H9 (cell line): Measurements from ENCODE around the gene TTLL9. TPM values are rescaled to one million over a fixed set of nuclear protein-coding genes. Genes with fewer than 3 reads are reported as not detected.

Source experiments
- DNase-seq: peaks from one replicate; pipeline ENCODE4 v3.0.0-alpha.2; 2017
- H2AFZ ChIP-seq: one replicate; pipeline ENCODE4 v1.6.1; 2013; ENCODE audit warnings: mild to moderate bottlenecking, low read length, control low read depth, moderate library complexity
- H2AK5ac ChIP-seq: 2 replicates; pipeline ENCODE4 v1.6.1; 2013; ENCODE audit warnings: low read length, control low read depth, mixed read lengths; ENCODE audit not compliant: insufficient read length
- H2BK120ac ChIP-seq: one replicate; pipeline ENCODE4 v1.6.1; 2013; ENCODE audit warnings: low read depth, mild to moderate bottlenecking, low read length, control low read depth, inconsistent platforms; ENCODE audit not compliant: poor library complexity, severe bottlenecking
- H2BK12ac ChIP-seq: 2 replicates; pipeline ENCODE4 v1.6.1; 2013; ENCODE audit warnings: low read length, control low read depth, mixed read lengths, low read depth; ENCODE audit not compliant: insufficient read length
- H2BK15ac ChIP-seq: 2 replicates; pipeline ENCODE4 v1.6.1; 2013; ENCODE audit warnings: low read depth, low read length, control low read depth
- H2BK20ac ChIP-seq: one replicate; pipeline ENCODE4 v1.6.1; 2013; ENCODE audit warnings: low read depth, mild to moderate bottlenecking, low read length, control low read depth, inconsistent platforms; ENCODE audit not compliant: poor library complexity, severe bottlenecking
- H2BK5ac ChIP-seq: 2 replicates; pipeline ENCODE4 v1.6.1; 2013; ENCODE audit warnings: low read length, control low read depth, mixed read lengths; ENCODE audit not compliant: insufficient read length
- H3K14ac ChIP-seq: 2 replicates; pipeline ENCODE4 v1.6.1; 2013; ENCODE audit warnings: low read length, control low read depth; ENCODE audit not compliant: insufficient read depth
- H3K18ac ChIP-seq: 2 replicates; pipeline ENCODE4 v1.6.1; 2013; ENCODE audit warnings: low read depth, mild to moderate bottlenecking, mixed read lengths, low read length, control low read depth; ENCODE audit not compliant: insufficient read length
- H3K23ac ChIP-seq: 2 replicates; pipeline ENCODE4 v1.6.1; 2013; ENCODE audit warnings: low read length, control low read depth, mixed read lengths, low read depth; ENCODE audit not compliant: insufficient read length
- H3K23me2 ChIP-seq: 2 replicates; pipeline ENCODE4 v1.6.1; 2013; ENCODE audit warnings: low read depth, mild to moderate bottlenecking, mixed read lengths, low read length, control low read depth; ENCODE audit not compliant: insufficient read length, poor library complexity, severe bottlenecking
- H3K27ac ChIP-seq: 2 replicates; pipeline ENCODE4 v1.5.1; 2013; ENCODE audit warnings: low read length, control low read depth, mixed read lengths, low read depth; ENCODE audit not compliant: insufficient read length
- H3K27me3 ChIP-seq: 2 replicates; pipeline ENCODE4 v1.6.1; 2013; ENCODE audit warnings: low read length, control low read depth, inconsistent platforms; ENCODE audit not compliant: insufficient read depth
- H3K4ac ChIP-seq: 2 replicates; pipeline ENCODE4 v1.6.1; 2013; ENCODE audit warnings: low read depth, mild to moderate bottlenecking, control low read depth, inconsistent platforms, low read length, moderate library complexity
- H3K4me1 ChIP-seq: 2 replicates; pipeline ENCODE4 v1.6.1; 2013; ENCODE audit warnings: low read length, control low read depth, inconsistent platforms; ENCODE audit not compliant: insufficient read depth
- H3K4me2 ChIP-seq: 2 replicates; pipeline ENCODE4 v1.6.1; 2013; ENCODE audit warnings: low read length, control low read depth, mixed read lengths; ENCODE audit not compliant: insufficient read length, insufficient read depth
- H3K56ac ChIP-seq: 2 replicates; pipeline ENCODE4 v1.6.1; 2013; ENCODE audit warnings: low read depth, mild to moderate bottlenecking, mixed read lengths, low read length, control low read depth; ENCODE audit not compliant: insufficient read length
- H3K79me1 ChIP-seq: 2 replicates; pipeline ENCODE4 v1.6.1; 2013; ENCODE audit warnings: low read depth, mild to moderate bottlenecking, moderate library complexity, low read length, control low read depth, inconsistent platforms; ENCODE audit not compliant: insufficient read depth, poor library complexity, severe bottlenecking
- H3K79me2 ChIP-seq: 2 replicates; pipeline ENCODE4 v1.6.1; 2013; ENCODE audit warnings: low read length, control low read depth, inconsistent platforms; ENCODE audit not compliant: insufficient read depth
- H3K9ac ChIP-seq: 2 replicates; pipeline ENCODE4 v1.6.1; 2013; ENCODE audit warnings: low read length, control low read depth, mixed read lengths; ENCODE audit not compliant: insufficient read length; ENCODE audit errors: extremely low read depth
- H3K9me3 ChIP-seq: one replicate; pipeline ENCODE4 v1.6.1; 2013; ENCODE audit warnings: low read depth, low read length, inconsistent platforms; ENCODE audit not compliant: control insufficient read depth
- H3T11ph ChIP-seq: one replicate; pipeline ENCODE4 v1.6.1; 2013; ENCODE audit warnings: mild to moderate bottlenecking, low read length, control low read depth, inconsistent platforms
- H4K20me1 ChIP-seq: one replicate; pipeline ENCODE4 v1.6.1; 2013; ENCODE audit not compliant: control insufficient read depth, insufficient read length, insufficient read depth
- H4K5ac ChIP-seq: 2 replicates; pipeline ENCODE4 v1.6.1; 2013; ENCODE audit warnings: low read depth, mild to moderate bottlenecking, mixed read lengths, low read length, control low read depth; ENCODE audit not compliant: insufficient read length
- H4K8ac ChIP-seq: replicated peaks from 2 replicates; pipeline ENCODE4 v1.6.1; 2013; ENCODE audit warnings: low read length, control low read depth, mixed read lengths, low read depth; ENCODE audit not compliant: insufficient read length
- H4K91ac ChIP-seq: 2 replicates; pipeline ENCODE4 v1.6.1; 2013; ENCODE audit warnings: low read depth, mild to moderate bottlenecking, moderate library complexity, mixed read lengths, low read length, control low read depth; ENCODE audit not compliant: insufficient read length
- H3K27ac Mint-ChIP-seq, 3 experiments: 2 replicates in 2 of 3; 3 replicates in 1 of 3; pipeline ENCODE4 v1.8.0; 2020 to 2021; ENCODE audit warnings: mixed read lengths in 3 of 3, mild to moderate bottlenecking in 1 of 3, moderate library complexity in 1 of 3
- H3K27me3 Mint-ChIP-seq: 2 replicates; pipeline ENCODE4 v1.8.0; 2021; ENCODE audit warnings: low read depth, mild to moderate bottlenecking, moderate library complexity, mixed read lengths
- H3K36me3 Mint-ChIP-seq, 3 experiments: 2 replicates in 2 of 3; 3 replicates in 1 of 3; pipeline ENCODE4 v1.8.0; 2020 to 2021; ENCODE audit warnings: low read depth in 3 of 3, mixed read lengths in 3 of 3; ENCODE audit not compliant: insufficient read depth in 1 of 3
- H3K4me1 Mint-ChIP-seq, 2 experiments: 2 replicates each; pipeline ENCODE4 v1.8.0; 2020; ENCODE audit warnings: mixed read lengths in 2 of 2
- H3K4me3 Mint-ChIP-seq, 2 experiments: 2 replicates in 1 of 2; 3 replicates in 1 of 2; pipeline ENCODE4 v1.8.0; 2020 to 2021; ENCODE audit warnings: mild to moderate bottlenecking in 2 of 2, mixed read lengths in 2 of 2, moderate library complexity in 1 of 2
- H3K9me3 Mint-ChIP-seq, 2 experiments: 2 replicates in 1 of 2; 3 replicates in 1 of 2; pipeline ENCODE4 v1.8.0; 2020; ENCODE audit warnings: mild to moderate bottlenecking in 2 of 2, mixed read lengths in 2 of 2, moderate library complexity in 1 of 2
- WGBS: extraction: QIAGEN DNeasy Blood & Tissue Kit; methylation state at CpG from one replicate; pipeline ENCODE4 v1.1.7; 2013; ENCODE audit warnings: missing lambda C conversion rate, low lambda C conversion rate, mixed read lengths; ENCODE audit not compliant: insufficient read length; ENCODE audit errors: extremely low coverage; 5-methylcytosine and 5-hydroxymethylcytosine counted together
- total RNA-seq: library from RNA; stranded (reverse); gene quantifications from 2 replicates; pipeline ENCODE4 v1.2.1, GENCODE V29; 2021
- TF ChIP-seq, protein P1 (sequence below): fragments of 200-600 bp; sonication (generic); conservative IDR thresholded peaks from 3 replicates; pipeline ENCODE4 v1.8.0; 2021; ENCODE audit warnings: antibody characterized with exemption, mild to moderate bottlenecking

Gene TTLL9
- total RNA-seq, 1 experiment from 2014 or later, result 0.20 TPM

DNA sequence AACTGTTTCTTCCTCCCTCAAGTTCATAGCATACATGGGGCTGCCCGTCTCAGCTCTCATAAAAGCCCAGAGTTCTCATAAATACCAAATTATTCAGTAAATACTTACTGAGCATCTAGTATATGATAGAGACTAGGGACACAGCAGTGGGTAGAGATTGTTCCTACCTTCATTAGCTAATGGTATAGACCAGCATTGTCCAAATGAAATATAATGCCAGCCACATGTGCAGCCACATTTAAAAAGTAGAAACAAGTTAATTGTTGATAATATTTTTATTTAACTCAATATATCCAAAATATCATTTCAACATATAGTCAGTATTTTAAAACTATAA lies 1.2 kb downstream of the TTLL9 start:
- H2BK120ac ChIP-seq, result no peak overlapping the region
- H3K4ac ChIP-seq, result no peak overlapping the region
- DNase-seq, result no peak
- H3K79me2 ChIP-seq, result no peaks in the 10 kb centered on the region
- peaks cover 12% of the 10 kb centered on the region for H3K23me2 ChIP-seq
- Mint-ChIP-seq H3K36me3 (no peaks in the 10 kb centered on the region), H3K9me3 (no peaks in the 10 kb centered on the region), H3K4me1 (peaks cover 11 to 23% of the 10 kb centered on the region in 2 experiments), H3K4me3 (no peak overlapping the region), H3K27ac (no peak overlapping the region), H3K27me3 (peaks cover 65% of the 10 kb centered on the region)
- no peak overlapping the region for H3K27ac ChIP-seq
- no peak overlapping the region for H2AK5ac ChIP-seq
- H4K8ac ChIP-seq, result no peak overlapping the region
- no peaks in the 10 kb centered on the region for H4K20me1 ChIP-seq
- no peaks in the 10 kb centered on the region for H3K4me1 ChIP-seq
- no peak overlapping the region for H3K56ac ChIP-seq
- WGBS, result no CpG with 5 or more reads among the region's 1 CpG
- no peak overlapping the region for H2BK15ac ChIP-seq
- no peak overlapping the region for H2BK5ac ChIP-seq
- H3K23ac ChIP-seq, result no peak overlapping the region
- H3K79me1 ChIP-seq, result no peaks in the 10 kb centered on the region
- no peak overlapping the region for H3K14ac ChIP-seq
- H3T11ph ChIP-seq, result no peak overlapping the region
- no peaks in the 10 kb centered on the region for H3K9me3 ChIP-seq
- H2BK12ac ChIP-seq, result no peak overlapping the region
- H2AFZ ChIP-seq, result no peak overlapping the region
- H3K27me3 ChIP-seq, result peaks cover 16% of the 10 kb centered on the region; the same call in 1 of the 2 replicates
- TF ChIP-seq, protein P1, sequence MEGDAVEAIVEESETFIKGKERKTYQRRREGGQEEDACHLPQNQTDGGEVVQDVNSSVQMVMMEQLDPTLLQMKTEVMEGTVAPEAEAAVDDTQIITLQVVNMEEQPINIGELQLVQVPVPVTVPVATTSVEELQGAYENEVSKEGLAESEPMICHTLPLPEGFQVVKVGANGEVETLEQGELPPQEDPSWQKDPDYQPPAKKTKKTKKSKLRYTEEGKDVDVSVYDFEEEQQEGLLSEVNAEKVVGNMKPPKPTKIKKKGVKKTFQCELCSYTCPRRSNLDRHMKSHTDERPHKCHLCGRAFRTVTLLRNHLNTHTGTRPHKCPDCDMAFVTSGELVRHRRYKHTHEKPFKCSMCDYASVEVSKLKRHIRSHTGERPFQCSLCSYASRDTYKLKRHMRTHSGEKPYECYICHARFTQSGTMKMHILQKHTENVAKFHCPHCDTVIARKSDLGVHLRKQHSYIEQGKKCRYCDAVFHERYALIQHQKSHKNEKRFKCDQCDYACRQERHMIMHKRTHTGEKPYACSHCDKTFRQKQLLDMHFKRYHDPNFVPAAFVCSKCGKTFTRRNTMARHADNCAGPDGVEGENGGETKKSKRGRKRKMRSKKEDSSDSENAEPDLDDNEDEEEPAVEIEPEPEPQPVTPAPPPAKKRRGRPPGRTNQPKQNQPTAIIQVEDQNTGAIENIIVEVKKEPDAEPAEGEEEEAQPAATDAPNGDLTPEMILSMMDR, result no peak
- no peak overlapping the region for H2BK20ac ChIP-seq
- H4K91ac ChIP-seq, result no peak overlapping the region
- no peak overlapping the region for H3K4me2 ChIP-seq
- H4K5ac ChIP-seq, result no peak overlapping the region
- no peak overlapping the region for H3K9ac ChIP-seq
- H3K18ac ChIP-seq, result no peak overlapping the region
